HepG2 (cell line): Measurements from ENCODE around the gene TYMP. TPM values are rescaled to one million over a fixed set of nuclear protein-coding genes. Genes with fewer than 3 reads are reported as not detected.

Source experiments
- GABPB1 ChIP-seq: IDR thresholded peaks from 2 replicates; pipeline ENCODE4 v1.6.1; 2016; ENCODE audit warnings: mild to moderate bottlenecking, missing genetic modification reagents, moderate library complexity, missing compliant biosample characterization
- GTF3A ChIP-seq: sonication (generic); formaldehyde crosslinking; conservative IDR thresholded peaks from 2 replicates; pipeline ENCODE4 v1.4.0; 2020; ENCODE audit warnings: mild to moderate bottlenecking, missing genetic modification reagents
- NCOA1 ChIP-seq: sonication (generic); formaldehyde crosslinking; IDR thresholded peaks from 2 replicates; pipeline ENCODE4 v1.9.0; 2021; ENCODE audit warnings: missing genetic modification reagents
- PPARG ChIP-seq: conservative IDR thresholded peaks from 2 replicates; pipeline ENCODE4 v1.6.1; 2016; ENCODE audit warnings: missing biosample characterization, missing genetic modification reagents
- TBX3 ChIP-seq: fragments of 450-650 bp; IDR thresholded peaks from 2 replicates; pipeline ENCODE4 v1.6.1; 2017; ENCODE audit warnings: antibody characterized with exemption, mild to moderate bottlenecking, inconsistent platforms, borderline replicate concordance
- ZKSCAN8 ChIP-seq: IDR thresholded peaks from 2 replicates; pipeline ENCODE4 v1.6.1; 2016; ENCODE audit warnings: borderline replicate concordance, missing genetic modification reagents, missing compliant biosample characterization
- ZNF766 ChIP-seq: sonication (generic); formaldehyde crosslinking; IDR thresholded peaks from 2 replicates; pipeline ENCODE4 v1.5.0; 2020; ENCODE audit warnings: missing genetic modification reagents, borderline replicate concordance
- polyA plus RNA-seq, 8 experiments: library from polyadenylated mRNA; depleted of rRNA in 3 of 8; stranded (reverse) in 7 of 8; unstranded in 1 of 8; fragments of >200 nt; fragmentation: Illumina TruSeq in 4 of 8; extraction: Trizol in 4 of 8; gene quantifications; 2 replicates each; pipeline versions ENCODE4 v1.2.1 to v1.2.3, GENCODE V29; 2011 to 2016; ENCODE audit warnings: low read depth in 4 of 8, missing spikeins in 1 of 8, mixed read lengths in 1 of 8; ENCODE audit not compliant: insufficient read depth in 1 of 8
- total RNA-seq, 5 experiments: library from RNA; depleted of rRNA; stranded (reverse); fragments of >200 nt; fragmentation: Illumina TruSeq; extraction: Trizol; gene quantifications; 2 replicates each; pipeline ENCODE4 v1.2.3, GENCODE V29; 2016; ENCODE audit warnings: low read depth in 1 of 5
- TF ChIP-seq, protein P1 (sequence below): IDR thresholded peaks from 2 replicates; pipeline ENCODE4 v1.6.1; 2016; ENCODE audit warnings: missing biosample characterization, missing genetic modification reagents, low read depth
- TF ChIP-seq, protein P2 (sequence below): sonication (generic); formaldehyde crosslinking; IDR thresholded peaks from 2 replicates; pipeline ENCODE4 v1.5.1; 2020; ENCODE audit warnings: mild to moderate bottlenecking, missing genetic modification reagents, moderate library complexity
- TF ChIP-seq, protein P3 (sequence below): sonication (generic); formaldehyde crosslinking; IDR thresholded peaks from 2 replicates; pipeline ENCODE4 v1.5.1; 2020; ENCODE audit warnings: mild to moderate bottlenecking, moderate library complexity, missing genetic modification reagents
- TF ChIP-seq, protein P4 (sequence below): sonication (generic); formaldehyde crosslinking; IDR thresholded peaks from 2 replicates; pipeline ENCODE4 v1.8.0; 2022; ENCODE audit warnings: mild to moderate bottlenecking, missing genetic modification reagents; ENCODE audit not compliant: insufficient replicate concordance
- TF ChIP-seq, protein P5 (sequence below): sonication (generic); formaldehyde crosslinking; IDR thresholded peaks from 2 replicates; pipeline ENCODE4 v1.5.1; 2020; ENCODE audit warnings: missing genetic modification reagents, mild to moderate bottlenecking, borderline replicate concordance

TYMP gene
- total and polyA plus RNA-seq, 2 of the 13 experiments (the other 11 are each of a cell fraction or from before 2014, with no cell fraction given), result 3.9 to 4.3 TPM

DNA sequence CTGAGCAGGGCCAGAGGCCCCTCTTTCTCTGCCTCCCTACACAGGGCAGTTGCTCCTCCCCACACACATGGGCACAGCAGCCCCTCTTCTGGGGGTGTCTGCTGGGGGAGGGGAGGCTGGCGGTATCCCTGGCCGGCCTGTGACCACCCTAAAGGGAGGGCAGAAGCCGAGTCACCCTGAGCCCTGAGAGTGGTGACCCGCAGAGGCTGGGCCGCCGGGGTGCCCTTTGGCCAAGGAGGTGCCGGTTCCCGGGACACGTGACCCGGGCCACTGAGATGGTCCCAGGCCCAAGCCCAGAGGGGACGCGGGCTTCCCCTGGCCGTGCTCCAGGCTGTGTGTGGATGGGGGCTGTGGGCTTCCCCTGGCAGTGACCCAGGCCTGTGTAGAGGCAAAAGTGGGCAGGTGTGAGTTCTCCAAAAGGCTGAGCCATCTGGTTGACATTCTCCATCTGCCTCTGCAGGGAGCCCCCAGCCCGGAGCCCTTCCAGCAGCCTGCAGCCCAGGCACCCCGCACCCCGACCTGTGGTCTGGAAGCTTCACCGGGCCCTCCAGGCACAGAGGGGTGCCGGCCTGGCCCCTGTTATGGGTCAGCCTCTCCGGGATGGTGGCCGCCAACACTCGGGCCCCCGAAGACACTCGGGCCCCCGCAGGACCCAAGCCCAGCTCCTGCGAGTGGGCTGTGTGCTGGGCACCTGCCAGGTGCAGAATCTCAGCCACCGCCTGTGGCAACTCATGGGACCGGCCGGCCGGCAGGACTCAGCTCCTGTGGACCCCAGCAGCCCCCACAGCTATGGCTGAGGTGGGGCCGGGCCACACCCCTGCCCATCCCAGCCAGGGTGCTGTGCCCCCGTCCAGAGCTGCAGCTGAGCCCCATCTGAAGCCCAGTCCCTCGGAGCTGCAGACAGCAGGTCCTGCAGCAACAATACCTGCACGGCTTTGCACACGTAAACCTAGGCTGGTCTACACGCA lies 47.4 kb downstream of the TYMP start (continued):
- TF ChIP-seq, protein P1, sequence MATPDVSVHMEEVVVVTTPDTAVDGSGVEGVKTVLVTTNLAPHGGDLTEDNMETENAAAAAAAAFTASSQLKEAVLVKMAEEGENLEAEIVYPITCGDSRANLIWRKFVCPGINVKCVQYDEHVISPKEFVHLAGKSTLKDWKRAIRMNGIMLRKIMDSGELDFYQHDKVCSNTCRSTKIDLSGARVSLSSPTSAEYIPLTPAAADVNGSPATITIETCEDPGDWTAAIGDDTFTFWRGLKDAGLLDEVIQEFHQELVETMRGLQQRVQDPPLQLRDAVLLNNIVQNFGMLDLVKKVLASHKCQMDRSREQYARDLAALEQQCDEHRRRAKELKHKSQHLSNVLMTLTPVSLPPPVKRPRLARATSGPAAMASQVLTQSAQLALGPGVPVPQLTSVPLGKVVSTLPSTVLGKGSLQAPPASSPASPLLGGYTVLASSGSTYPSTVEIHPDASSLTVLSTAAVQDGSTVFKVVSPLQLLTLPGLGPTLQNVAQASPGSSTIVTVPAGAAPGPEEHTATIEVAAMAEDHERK, result no peak
- TF ChIP-seq, protein P2, sequence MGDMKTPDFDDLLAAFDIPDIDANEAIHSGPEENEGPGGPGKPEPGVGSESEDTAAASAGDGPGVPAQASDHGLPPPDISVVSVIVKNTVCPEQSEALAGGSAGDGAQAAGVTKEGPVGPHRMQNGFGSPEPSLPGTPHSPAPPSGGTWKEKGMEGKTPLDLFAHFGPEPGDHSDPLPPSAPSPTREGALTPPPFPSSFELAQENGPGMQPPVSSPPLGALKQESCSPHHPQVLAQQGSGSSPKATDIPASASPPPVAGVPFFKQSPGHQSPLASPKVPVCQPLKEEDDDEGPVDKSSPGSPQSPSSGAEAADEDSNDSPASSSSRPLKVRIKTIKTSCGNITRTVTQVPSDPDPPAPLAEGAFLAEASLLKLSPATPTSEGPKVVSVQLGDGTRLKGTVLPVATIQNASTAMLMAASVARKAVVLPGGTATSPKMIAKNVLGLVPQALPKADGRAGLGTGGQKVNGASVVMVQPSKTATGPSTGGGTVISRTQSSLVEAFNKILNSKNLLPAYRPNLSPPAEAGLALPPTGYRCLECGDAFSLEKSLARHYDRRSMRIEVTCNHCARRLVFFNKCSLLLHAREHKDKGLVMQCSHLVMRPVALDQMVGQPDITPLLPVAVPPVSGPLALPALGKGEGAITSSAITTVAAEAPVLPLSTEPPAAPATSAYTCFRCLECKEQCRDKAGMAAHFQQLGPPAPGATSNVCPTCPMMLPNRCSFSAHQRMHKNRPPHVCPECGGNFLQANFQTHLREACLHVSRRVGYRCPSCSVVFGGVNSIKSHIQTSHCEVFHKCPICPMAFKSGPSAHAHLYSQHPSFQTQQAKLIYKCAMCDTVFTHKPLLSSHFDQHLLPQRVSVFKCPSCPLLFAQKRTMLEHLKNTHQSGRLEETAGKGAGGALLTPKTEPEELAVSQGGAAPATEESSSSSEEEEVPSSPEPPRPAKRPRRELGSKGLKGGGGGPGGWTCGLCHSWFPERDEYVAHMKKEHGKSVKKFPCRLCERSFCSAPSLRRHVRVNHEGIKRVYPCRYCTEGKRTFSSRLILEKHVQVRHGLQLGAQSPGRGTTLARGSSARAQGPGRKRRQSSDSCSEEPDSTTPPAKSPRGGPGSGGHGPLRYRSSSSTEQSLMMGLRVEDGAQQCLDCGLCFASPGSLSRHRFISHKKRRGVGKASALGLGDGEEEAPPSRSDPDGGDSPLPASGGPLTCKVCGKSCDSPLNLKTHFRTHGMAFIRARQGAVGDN (CRISPR knock-in tag), result peak; percentile 51
- no peak for TF ChIP-seq TBX3
- TF ChIP-seq, protein P3, sequence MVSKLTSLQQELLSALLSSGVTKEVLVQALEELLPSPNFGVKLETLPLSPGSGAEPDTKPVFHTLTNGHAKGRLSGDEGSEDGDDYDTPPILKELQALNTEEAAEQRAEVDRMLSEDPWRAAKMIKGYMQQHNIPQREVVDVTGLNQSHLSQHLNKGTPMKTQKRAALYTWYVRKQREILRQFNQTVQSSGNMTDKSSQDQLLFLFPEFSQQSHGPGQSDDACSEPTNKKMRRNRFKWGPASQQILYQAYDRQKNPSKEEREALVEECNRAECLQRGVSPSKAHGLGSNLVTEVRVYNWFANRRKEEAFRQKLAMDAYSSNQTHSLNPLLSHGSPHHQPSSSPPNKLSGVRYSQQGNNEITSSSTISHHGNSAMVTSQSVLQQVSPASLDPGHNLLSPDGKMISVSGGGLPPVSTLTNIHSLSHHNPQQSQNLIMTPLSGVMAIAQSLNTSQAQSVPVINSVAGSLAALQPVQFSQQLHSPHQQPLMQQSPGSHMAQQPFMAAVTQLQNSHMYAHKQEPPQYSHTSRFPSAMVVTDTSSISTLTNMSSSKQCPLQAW, result no peak
- TF ChIP-seq ZKSCAN8, result no peak
- TF ChIP-seq, protein P4, sequence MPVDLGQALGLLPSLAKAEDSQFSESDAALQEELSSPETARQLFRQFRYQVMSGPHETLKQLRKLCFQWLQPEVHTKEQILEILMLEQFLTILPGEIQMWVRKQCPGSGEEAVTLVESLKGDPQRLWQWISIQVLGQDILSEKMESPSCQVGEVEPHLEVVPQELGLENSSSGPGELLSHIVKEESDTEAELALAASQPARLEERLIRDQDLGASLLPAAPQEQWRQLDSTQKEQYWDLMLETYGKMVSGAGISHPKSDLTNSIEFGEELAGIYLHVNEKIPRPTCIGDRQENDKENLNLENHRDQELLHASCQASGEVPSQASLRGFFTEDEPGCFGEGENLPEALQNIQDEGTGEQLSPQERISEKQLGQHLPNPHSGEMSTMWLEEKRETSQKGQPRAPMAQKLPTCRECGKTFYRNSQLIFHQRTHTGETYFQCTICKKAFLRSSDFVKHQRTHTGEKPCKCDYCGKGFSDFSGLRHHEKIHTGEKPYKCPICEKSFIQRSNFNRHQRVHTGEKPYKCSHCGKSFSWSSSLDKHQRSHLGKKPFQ, result no peak
- no peak for TF ChIP-seq NCOA1 (CRISPR knock-in tag)
- TF ChIP-seq GTF3A (CRISPR knock-in tag), result no peak
- TF ChIP-seq, protein P5, sequence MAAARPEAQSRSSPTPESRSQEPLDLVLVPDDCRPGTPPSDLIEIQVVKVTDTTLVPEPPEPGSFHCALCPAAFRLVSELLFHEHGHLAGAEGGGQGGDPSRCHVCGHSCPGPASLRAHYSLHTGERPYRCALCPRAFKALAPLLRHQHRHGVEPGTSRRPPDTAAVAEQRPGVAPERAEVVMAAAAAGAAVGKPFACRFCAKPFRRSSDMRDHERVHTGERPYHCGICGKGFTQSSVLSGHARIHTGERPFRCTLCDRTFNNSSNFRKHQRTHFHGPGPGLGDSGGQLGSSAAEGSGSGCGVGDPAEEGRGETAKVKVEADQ, result no peak
- no peak for TF ChIP-seq ZNF766 (CRISPR knock-in tag)
- TF ChIP-seq PPARG (CRISPR knock-in tag), result no peak
- TF ChIP-seq GABPB1, result peak; percentile 40; the same call in 1 of the 2 replicates
